Dedifferentiated amniotic fluid mesenchymal stem cell (primary cell): ENCODE data around the gene PKD2.
"Not testable (repeated sequence)": the region's sequence is repeated elsewhere in the genome, so short reads cannot be mapped to it uniquely, and the experiment has no call there.

Experiments
- DNase-seq: peaks from one replicate; pipeline ENCODE4 v3.0.0-alpha.2; 2016; ENCODE audit errors: extremely low spot score

PKD2 gene

GRCh38 chr4:87986508-87986907 lies 20.9 kb upstream of the PKD2 start:
- DNase-seq = no peak

GRCh38 chr4:87989765-87990164 lies 17.7 kb upstream of the PKD2 start:
- DNase-seq = no peak

GRCh38 chr4:87995435-87995834 lies 12.0 kb upstream of the PKD2 start:
- no peak for DNase-seq

- DNase-seq = not testable (repeated sequence)
These were observed 8.2 kb upstream of the PKD2 start for GRCh38 chr4:87999191-87999691.

GRCh38 chr4:88001871-88002270 lies 5.6 kb upstream of the PKD2 start:
- DNase-seq = no peak

- DNase-seq = no peak
These were observed 4.6 kb upstream of the PKD2 start for GRCh38 chr4:88002786-88003185.

- no peak for DNase-seq
These were observed 4.2 kb upstream of the PKD2 start for GRCh38 chr4:88003261-88003660.

- no peak for DNase-seq
These were observed 2.4 kb upstream of the PKD2 start for GRCh38 chr4:88005076-88005475.

GRCh38 chr4:88005946-88006345 lies 1.5 kb upstream of the PKD2 start:
- no peak for DNase-seq

GRCh38 chr4:88006956-88007303 lies 505 bp upstream of the PKD2 start:
- DNase-seq = no peak

GRCh38 chr4:88008122-88008742 lies 797 bp downstream of the PKD2 start:
- no peak for DNase-seq

GRCh38 chr4:88008743-88009171 lies 1.3 kb downstream of the PKD2 start:
- DNase-seq = no peak

GRCh38 chr4:88009871-88010270 lies 2.4 kb downstream of the PKD2 start:
- DNase-seq = no peak

- DNase-seq = peak; percentile 34
These were observed 3.5 kb downstream of the PKD2 start for GRCh38 chr4:88010966-88011365.

- no peak for DNase-seq
These were observed 5.2 kb downstream of the PKD2 start for GRCh38 chr4:88012647-88013046.

- no peak for DNase-seq
These were observed 7.0 kb downstream of the PKD2 start for GRCh38 chr4:88014386-88014905.

GRCh38 chr4:88015659-88016295 lies 8.3 kb downstream of the PKD2 start:
- DNase-seq = no peak

- DNase-seq = peak; percentile 96
These were observed 10.3 kb downstream of the PKD2 start for GRCh38 chr4:88017516-88018297.

GRCh38 chr4:88018466-88018865 lies 11.0 kb downstream of the PKD2 start:
- no peak for DNase-seq

GRCh38 chr4:88021824-88022223 lies 14.4 kb downstream of the PKD2 start:
- no peak for DNase-seq

- no peak for DNase-seq
These were observed 14.9 kb downstream of the PKD2 start for GRCh38 chr4:88022289-88022688.

- DNase-seq = not testable (repeated sequence)
These were observed 18.6 kb downstream of the PKD2 start for GRCh38 chr4:88025868-88026661.
